IPS DF 19.7 (cell line): Measurements from ENCODE around the gene ZNHIT2.

Source experiments
- DNase-seq: peaks from one replicate; pipeline ENCODE4 v3.0.0-alpha.2; 2013; ENCODE audit warnings: low read depth, low spot score

Gene ZNHIT2

GRCh38 chr11:65103476-65103875, 14.0 kb downstream of the ZNHIT2 start:
- DNase-seq, result no peak

- DNase-seq, result no peak
These were observed 15.1 kb downstream of the ZNHIT2 start for GRCh38 chr11:65102142-65103095.

DNA sequence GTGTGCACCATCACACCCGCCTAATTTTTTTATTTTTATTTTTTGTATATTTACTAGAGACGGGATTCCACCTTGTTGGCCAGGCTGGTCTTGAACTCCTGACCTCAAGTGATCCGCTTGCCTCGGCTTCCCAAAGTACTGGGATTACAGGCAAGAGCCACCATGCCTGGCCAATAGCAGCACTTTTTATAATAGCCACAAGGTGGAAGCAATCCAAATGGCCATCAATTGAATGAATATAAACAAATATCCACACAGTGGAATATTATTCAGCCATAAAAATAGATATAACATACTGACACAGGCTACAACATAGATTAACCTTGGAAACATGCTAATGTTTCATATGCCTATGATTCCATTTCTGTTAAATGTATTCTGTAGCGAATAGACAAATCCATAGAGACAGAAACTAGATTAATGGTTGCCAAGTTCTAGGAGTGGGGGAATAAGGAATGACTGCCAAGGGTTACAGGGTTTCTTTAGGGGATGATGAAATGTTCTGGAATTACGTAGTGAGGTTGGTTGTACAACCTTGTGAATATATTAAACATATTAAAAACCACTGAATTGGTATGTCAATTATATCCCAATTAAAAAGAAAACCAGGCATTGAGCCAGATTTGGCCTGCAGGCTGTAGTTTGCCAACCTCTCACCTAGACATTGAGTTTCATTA, 16.7 kb downstream of the ZNHIT2 start:
- no peak for DNase-seq

DNA sequence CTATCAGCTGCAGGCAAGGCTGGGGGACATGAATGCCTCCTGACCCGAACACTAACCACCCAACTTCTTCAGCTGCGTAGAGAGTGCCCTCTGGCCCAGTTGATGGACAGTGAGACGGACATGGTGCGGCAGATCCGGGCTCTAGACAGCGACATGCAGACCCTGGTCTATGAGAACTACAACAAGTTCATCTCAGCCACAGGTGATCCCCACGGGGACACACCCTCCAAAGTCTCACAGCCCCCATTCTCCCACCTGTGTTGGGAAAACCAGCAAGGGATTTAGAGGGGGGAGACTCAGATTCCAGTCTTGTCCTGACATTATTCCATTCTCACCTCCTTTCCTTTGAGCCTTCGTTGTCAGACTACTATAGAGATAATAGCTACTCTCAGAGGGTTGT, 20.6 kb downstream of the ZNHIT2 start:
- DNase-seq, result no peak

DNA sequence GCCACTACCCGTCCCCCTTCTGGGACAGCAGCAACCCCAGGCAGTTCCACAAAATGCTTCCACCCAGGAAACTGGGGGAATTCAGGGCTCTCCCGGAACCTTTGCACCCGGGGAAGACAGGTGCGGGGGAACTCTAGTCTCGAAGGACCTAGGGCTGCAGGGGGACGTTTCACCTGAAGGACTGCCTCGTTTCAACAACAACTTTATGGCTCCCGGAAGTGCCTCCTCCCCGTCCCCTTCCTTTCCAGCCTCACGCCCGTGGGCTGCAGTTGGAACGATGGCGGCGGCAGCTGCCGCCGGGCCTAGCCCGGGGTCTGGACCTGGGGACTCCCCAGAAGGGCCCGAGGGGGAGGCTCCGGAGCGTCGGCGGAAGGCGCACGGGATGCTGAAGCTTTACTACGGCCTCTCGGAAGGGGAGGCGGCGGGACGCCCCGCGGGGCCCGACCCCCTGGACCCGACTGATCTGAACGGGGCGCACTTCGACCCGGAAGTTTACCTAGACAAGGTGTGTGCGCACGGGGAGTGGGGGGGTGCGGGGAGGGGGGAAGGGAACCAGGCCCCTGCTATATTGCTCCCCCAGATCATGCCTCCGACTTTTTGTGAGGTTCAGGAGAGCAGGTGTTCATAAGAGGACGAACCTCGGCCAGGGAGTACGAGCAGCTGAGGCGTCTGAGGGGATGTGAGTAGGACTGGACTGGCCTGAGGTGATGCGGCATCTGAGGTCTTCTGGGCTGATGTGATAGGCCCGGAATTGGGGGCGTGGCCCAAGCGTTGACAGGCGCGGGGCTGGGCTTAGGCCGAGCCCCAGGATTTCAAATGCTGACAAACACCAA, 21.3 kb downstream of the ZNHIT2 start, which contains the start of gene VPS51:
Gene VPS51 (plus strand): TSS at position 241 of the 833 bp plus-strand sequence. CDS start 37 bp downstream, at position 278.
- peak; percentile 82 for DNase-seq

DNA sequence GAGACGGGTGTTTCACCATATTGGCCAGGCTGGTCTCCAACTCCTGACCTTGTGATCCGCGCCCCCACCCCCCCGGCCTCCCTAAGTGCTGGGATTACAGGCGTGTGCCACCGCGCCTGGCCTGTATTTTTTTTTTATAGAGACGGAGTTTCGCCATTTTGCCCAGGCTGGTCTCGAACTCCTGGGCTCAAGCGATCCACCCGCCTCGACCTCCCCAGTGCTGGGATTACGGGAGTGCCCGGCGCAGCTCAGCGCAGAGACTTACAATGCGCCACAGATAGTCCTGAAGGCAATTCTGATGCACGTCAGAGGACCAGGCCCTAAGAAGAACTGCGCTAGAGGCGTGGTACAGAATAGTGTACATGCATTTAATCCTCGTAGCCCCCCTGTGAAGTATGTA, 22.1 kb downstream of the ZNHIT2 start:
- no peak for DNase-seq

GRCh38 chr11:65090628-65091027, 26.9 kb downstream of the ZNHIT2 start:
- no peak for DNase-seq

- DNase-seq, result no peak
These were observed 27.9 kb downstream of the ZNHIT2 start for GRCh38 chr11:65089621-65090020.

- no peak for DNase-seq
These were observed 29.7 kb downstream of the ZNHIT2 start for GRCh38 chr11:65087827-65088226.

DNA sequence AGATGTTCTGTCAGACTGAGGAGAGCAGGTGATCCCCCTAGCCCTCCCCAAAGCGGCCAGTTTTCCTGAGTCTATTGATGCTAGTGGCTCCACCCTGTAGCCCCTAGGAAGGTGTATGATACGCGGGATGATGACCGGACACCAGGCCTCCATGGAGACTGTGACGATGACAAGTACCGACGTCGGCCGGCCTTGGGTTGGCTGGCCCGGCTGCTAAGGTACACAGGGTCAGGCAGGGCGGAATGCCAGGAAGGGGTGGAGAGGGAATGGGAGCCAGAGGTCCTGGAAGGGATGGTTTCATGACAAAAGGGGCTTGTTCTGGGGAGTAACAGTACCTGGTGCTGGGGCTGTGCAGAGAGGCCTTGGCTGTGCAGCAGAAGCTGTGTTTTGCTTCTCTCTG, 30.3 kb downstream of the ZNHIT2 start:
- no peak for DNase-seq

GRCh38 chr11:65086809-65087208, 30.7 kb downstream of the ZNHIT2 start:
- no peak for DNase-seq

GRCh38 chr11:65085446-65085845, 32.1 kb downstream of the ZNHIT2 start:
- no peak for DNase-seq

DNA sequence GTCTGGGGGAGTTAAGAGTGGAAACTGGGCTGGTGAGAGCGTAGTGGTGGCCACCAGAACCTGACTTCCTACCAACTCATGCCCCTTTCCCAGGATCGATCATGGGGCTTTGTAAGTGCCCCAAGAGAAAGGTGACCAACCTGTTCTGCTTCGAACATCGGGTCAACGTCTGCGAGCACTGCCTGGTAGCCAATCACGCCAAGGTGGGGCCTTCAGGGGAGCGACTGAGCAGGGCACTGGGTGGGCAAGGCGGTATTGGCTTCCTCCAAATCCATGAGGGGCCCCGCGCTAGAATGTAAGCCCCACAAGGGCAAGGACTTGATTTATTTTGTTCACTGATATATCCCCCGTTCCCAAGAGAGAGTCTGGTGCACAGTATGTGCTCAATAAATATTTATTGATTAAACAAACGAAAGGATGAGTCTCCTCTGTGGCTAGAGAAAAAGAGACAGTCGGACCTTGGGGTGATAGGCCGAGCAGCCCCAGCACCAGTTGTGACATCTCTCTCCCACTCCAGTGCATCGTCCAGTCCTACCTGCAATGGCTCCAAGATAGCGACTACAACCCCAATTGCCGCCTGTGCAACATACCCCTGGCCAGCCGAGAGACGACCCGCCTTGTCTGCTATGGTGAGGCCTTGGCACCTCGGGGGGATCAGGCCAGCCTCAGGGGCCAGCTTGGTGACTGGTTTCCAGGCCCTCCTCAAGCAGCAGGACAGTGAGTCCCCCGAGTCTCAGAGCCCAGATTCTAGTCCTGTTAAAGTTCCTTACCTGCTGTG, 32.7 kb downstream of the ZNHIT2 start:
- no peak for DNase-seq

DNA sequence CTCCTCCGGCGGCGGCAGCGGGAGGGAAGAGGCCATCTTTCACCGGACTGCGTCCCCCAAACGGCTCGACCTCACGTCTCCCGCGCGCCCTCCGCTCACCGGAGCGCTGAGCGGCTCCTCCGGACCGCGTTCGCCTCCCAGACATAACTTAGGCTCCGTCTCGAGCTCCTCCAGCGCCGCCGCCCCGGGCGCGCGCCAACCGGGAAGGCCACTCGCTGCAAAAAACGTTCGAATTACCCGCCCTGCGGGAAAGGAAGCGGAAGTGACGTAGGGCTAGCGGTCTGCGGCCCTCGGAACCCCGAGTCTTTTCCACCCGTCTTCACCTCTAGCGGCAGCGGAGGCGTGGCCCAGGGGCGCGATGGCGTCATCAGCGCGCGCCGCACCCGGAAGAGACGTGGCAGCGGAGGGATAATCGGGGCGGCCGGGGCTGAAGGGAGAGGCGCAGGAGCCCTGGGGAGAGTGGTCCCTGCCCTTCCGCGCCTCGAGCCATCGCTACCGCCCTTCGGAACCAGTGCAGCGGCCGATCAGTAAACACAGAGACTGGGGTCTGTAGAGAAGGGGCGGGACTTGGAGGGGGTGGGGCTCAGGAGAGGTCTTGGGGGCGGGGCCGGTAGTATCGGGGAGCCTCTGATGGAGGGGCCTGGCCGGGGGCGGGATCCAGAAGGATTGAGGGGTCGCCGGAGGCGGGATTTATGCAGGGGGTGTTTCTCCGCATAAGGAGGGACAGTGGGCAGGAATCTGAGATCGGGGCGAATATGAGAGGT, 33.5 kb downstream of the ZNHIT2 start, which contains the start of the genes CDCA5 and ZFPL1:
Gene CDCA5 (minus strand): TSS at position 207 of the 764 bp plus-strand sequence. CDS start 62 bp downstream, at position 145.
Gene ZFPL1 (plus strand): TSS at position 389 of the 764 bp plus-strand sequence. CDS start 477 bp downstream, outside the sequence.
- DNase-seq, result peak; percentile 84

GRCh38 chr11:65083134-65083833, 34.2 kb downstream of the ZNHIT2 start:
- no peak for DNase-seq

DNA sequence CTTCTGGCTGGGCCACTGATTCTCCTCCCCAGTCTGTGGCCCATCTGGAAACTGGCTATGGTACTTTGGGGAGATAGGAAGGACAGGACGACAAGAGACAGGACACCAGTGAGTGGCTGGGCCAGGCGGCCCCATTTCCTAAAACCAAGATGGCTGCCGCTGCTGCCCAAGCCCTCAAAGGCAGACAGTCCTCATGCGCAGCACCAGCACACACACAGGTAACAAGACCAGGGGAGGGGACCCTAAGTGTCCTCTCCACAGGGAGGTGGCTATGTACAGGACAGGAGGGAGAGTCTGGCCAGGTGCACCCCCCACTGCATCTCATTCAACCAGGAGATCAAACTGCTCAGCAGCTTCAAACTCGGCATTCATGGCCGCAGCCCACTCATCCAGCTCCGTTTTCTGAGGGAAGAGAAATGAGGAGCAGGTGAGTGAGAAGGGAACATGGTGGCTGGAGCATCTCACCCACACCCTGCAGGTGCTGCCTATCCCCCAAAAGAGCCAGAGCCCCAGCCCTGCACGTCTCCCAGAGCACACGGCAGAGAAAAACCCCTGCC, 38.6 kb downstream of the ZNHIT2 start:
- no peak for DNase-seq

DNA sequence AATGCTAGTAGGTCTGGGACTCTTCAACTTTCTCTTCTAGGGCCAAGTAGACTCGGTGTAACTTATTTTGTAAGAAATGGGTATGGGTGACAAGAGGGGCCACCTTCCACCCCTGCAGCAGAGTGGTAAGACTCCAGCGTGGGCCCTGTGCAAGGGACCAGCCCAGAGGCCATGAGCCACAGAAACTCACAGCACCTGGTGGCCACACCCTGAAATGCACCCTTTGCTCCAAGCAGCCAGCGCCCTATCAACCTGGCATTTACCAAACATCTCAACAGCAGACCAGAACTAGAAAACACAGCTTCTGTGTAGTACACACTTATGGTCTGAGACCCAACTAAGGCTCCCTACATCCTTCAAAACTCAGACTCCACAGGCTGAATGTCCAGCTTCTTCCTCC, 39.4 kb downstream of the ZNHIT2 start:
- DNase-seq, result no peak

- DNase-seq, result no peak
These were observed 40.0 kb downstream of the ZNHIT2 start for GRCh38 chr11:65077451-65077850.

- DNase-seq, result no peak
These were observed 44.9 kb downstream of the ZNHIT2 start for GRCh38 chr11:65072631-65072966.
